ENCODE data around the gene PPIE. TPM values are rescaled to one million over a fixed set of nuclear protein-coding genes. Genes with fewer than 3 reads are reported as not detected.

PPIE gene
- polyA plus RNA-seq, 6 donors from 2014 or later = 52.8 to 118 (median 82.0) TPM

DNA sequence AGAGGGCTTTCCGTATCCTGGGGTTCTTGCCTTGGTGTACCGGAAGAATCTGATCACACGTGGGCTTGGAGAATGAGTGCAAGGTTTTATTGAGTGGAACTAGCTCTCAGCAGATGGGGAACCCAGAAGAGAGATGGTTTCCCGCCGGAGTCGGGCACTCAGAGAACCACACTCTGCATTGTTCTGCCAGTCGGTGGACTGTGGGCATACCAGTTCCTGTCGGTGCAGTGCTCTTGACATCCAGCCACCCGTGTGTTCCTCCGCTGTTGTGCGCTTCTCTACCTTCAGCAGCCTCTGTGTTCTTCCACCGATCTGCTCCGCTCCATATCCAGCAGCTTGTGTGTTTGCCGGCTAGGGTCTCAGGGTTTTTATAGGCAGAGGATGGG, 10.8 kb upstream of the PPIE start:
- Mint-ChIP-seq H3K36me3 (no peaks in the 10 kb centered on the region), H3K9me3 (no peaks in the 10 kb centered on the region), H3K27ac (no peak overlapping the region), H3K27me3 (peaks cover 60 to 76% (median 72%) of the 10 kb centered on the region in 3 donors), H3K4me3 (peak overlapping the region in 3 of 8 donors; percentile 6 to 80 (median 40)), H3K4me1 (no peaks in the 10 kb centered on the region)
- ATAC-seq (ENCODE audit: low read depth in 2 of 2) = peak in 1 of 2 donors; percentile 30
- no peak for DNase-seq

DNA sequence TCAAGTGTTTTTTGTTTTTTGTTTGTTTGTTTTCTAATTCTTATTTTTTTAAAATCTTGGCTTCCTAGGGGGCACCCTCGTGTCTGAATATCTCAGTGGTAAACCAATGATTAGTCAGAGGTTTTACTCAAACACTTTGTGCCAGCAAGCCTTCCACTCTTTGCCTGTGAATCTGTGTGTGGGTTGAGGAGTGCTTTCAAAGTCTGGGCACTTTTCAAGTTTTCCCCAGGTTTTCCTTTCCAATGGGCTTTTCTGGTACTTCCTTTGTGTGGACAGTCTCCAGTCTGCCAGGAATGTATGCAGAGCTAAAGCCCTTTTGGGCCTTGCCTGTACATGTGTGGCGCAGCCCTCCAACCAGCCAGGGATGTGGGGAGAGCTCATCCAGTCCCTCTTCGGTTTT, 9.7 kb upstream of the PPIE start:
- H3K36me3 Mint-ChIP-seq = no peaks in the 10 kb centered on the region
- no peak for ATAC-seq (ENCODE audit: low read depth in 2 of 2)
- no peaks in the 10 kb centered on the region for H3K9me3 Mint-ChIP-seq
- H3K27ac Mint-ChIP-seq = no peak overlapping the region
- no peak overlapping the region for H3K4me3 Mint-ChIP-seq
- H3K27me3 Mint-ChIP-seq = peaks cover 69 to 86% (median 82%) of the 10 kb centered on the region in 3 donors
- H3K4me1 Mint-ChIP-seq = no peaks in the 10 kb centered on the region
- DNase-seq = no peak

DNA sequence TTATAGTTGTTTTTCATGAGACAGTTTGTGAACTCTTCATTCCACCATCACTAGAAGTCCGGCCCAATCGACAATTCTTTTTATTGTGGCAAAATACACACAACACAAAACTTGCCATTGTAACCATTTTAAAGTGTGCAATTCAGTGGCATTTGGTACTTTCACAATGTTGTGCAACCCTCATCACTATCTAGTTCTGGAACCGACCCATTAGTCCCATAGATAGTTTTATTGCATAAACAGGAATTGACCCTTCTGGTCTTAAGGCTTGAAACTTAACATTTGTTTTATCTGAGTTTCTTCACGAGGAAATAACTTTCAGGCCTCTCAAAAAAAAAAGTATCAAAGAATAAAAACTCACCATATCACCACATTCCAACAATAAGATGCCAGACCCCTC, 8.8 kb upstream of the PPIE start:
- peaks cover 69 to 86% (median 81%) of the 10 kb centered on the region in 3 donors for H3K27me3 Mint-ChIP-seq
- H3K4me3 Mint-ChIP-seq = no peak overlapping the region
- H3K9me3 Mint-ChIP-seq = no peaks in the 10 kb centered on the region
- no peaks in the 10 kb centered on the region for H3K36me3 Mint-ChIP-seq
- H3K27ac Mint-ChIP-seq = no peak overlapping the region
- DNase-seq (no peak), ATAC-seq (ENCODE audit: low read depth in 2 of 2) (no peak)
- H3K4me1 Mint-ChIP-seq = no peaks in the 10 kb centered on the region

DNA sequence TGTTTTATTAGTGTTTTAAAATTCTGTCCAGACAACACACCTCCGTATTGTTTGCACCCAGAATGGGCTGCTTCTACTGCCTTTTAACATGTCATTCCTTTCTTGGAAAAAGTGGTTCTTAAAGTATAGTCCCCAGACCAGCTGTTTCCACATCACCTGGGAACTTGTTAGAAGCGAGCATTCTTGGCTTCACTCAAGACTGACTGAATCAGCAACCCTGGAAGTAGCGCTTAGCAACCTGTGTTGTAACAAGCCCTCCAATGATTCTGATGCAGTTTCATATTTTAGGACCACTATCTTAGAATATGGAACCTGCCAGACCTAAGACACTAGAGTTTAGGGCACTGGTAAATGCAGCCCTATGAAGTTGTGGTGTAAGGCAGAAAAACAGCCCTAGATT, 6.0 kb upstream of the PPIE start:
- no peak overlapping the region for H3K4me3 Mint-ChIP-seq
- peaks cover 65 to 89% (median 76%) of the 10 kb centered on the region in 3 donors for H3K27me3 Mint-ChIP-seq
- ATAC-seq (ENCODE audit: low read depth in 2 of 2) (no peak), DNase-seq (no peak)
- H3K4me1 Mint-ChIP-seq = peaks cover 0 to 5% (median 4%) of the 10 kb centered on the region in 3 donors
- peaks cover 0 to 18% of the 10 kb centered on the region in 2 donors for H3K36me3 Mint-ChIP-seq
- no peak overlapping the region for H3K27ac Mint-ChIP-seq
- peaks cover 0 to 12% (median 0%) of the 10 kb centered on the region in 7 donors for H3K9me3 Mint-ChIP-seq

DNA sequence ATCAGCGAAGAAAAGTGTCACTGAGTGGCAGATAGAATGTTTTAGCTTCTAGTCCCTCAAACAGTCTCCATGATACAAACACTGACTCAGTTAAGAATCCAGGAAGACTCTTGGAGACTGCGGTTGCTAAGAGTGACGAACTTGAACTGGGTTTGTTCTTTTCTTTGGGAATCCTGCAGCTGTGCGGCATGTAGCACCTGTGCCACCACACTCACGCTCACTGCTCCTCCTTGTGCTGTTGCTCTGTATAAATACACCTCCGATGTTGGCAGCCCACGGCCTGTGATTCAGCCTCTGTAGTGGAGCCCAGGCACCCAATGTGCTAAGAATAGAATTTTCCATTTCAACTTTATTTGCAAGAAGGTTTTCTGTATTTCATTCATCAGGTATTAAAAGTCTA, 5.5 kb upstream of the PPIE start:
- DNase-seq (no peak), ATAC-seq (ENCODE audit: low read depth in 2 of 2) (no peak)
- peaks cover 0 to 8% (median 4%) of the 10 kb centered on the region in 3 donors for H3K4me1 Mint-ChIP-seq
- peaks cover 0 to 13% (median 0%) of the 10 kb centered on the region in 7 donors for H3K9me3 Mint-ChIP-seq
- H3K36me3 Mint-ChIP-seq = peaks cover 0 to 20% of the 10 kb centered on the region in 2 donors
- H3K27ac Mint-ChIP-seq = no peak overlapping the region
- H3K4me3 Mint-ChIP-seq = peak overlapping the region in 1 of 8 donors; percentile 31
- peaks cover 61 to 85% (median 72%) of the 10 kb centered on the region in 3 donors for H3K27me3 Mint-ChIP-seq

DNA sequence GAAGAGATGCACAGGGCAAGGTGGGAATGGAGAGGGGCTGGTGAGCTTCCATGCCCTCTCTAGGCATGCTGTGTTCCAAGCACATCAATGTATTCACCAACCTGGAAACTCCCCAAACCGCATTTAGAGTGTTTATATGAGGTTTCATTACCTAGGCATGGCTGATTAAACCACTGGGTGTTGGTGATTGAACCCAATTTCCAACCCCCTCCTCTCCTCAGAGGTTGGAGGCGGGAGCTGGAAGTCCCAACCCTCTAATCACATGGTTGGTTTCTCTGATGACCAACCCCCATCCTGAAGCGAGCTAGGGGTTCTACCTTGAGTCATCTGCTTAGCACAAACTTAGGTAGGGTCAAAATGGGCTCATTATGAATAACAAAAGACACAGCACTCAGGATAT, 3.0 kb upstream of the PPIE start:
- H3K27ac Mint-ChIP-seq = no peak overlapping the region

DNA sequence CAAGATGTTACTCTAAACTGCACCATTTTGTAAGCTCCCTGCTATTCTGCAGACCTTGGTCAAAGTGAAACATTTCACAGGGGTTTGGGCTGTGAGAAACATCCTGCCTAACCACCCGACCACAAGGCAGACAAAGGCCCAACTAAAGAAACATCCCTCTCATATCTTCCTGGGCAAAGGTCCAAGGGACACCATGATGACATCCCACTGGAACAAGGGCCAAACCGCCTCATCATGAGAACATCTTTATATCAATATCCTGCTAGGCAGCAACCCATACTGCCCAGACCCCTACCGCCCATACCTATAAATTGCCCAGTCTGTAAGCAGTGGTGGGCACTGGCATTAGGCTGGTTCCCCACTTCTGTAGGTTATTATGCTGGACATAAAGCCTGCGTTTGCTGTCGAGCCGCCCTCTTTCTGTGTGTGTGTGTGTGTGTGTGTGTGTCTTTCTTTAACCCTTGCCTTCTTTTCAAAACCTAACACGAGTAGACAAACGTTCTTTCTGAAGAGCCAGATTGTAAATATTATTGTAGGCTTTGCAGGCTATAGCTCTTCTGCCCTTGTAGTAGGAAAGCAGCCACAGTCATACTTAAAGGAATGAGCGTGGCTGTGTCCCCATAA, 1.0 kb upstream of the PPIE start:
- Mint-ChIP-seq H3K27me3 (peaks cover 29 to 49% (median 45%) of the 10 kb centered on the region in 3 donors), H3K36me3 (peaks cover 4 to 24% of the 10 kb centered on the region in 2 donors), H3K4me1 (peaks cover 19 to 32% (median 21%) of the 10 kb centered on the region in 3 donors), H3K27ac (peak overlapping the region in 2 of 6 donors; percentile 33 to 73), H3K4me3 (peak overlapping the region; percentile 48 to 99 (median 83)), H3K9me3 (peaks cover 0 to 13% (median 2%) of the 10 kb centered on the region in 7 donors)
- DNase-seq = no peak
- no peak for ATAC-seq (ENCODE audit: low read depth in 2 of 2)

More for the DNA sequence above, 3.0 kb upstream of the PPIE start:
- H3K9me3 Mint-ChIP-seq = peaks cover 0 to 13% (median 2%) of the 10 kb centered on the region in 7 donors
- no peak for ATAC-seq (ENCODE audit: low read depth in 2 of 2)
- H3K4me3 Mint-ChIP-seq = peak overlapping the region in 1 of 8 donors; percentile 17
- DNase-seq = no peak
- H3K4me1 Mint-ChIP-seq = peaks cover 19 to 31% (median 21%) of the 10 kb centered on the region in 3 donors
- peaks cover 0 to 20% of the 10 kb centered on the region in 2 donors for H3K36me3 Mint-ChIP-seq
- peaks cover 37 to 59% (median 46%) of the 10 kb centered on the region in 3 donors for H3K27me3 Mint-ChIP-seq

DNA sequence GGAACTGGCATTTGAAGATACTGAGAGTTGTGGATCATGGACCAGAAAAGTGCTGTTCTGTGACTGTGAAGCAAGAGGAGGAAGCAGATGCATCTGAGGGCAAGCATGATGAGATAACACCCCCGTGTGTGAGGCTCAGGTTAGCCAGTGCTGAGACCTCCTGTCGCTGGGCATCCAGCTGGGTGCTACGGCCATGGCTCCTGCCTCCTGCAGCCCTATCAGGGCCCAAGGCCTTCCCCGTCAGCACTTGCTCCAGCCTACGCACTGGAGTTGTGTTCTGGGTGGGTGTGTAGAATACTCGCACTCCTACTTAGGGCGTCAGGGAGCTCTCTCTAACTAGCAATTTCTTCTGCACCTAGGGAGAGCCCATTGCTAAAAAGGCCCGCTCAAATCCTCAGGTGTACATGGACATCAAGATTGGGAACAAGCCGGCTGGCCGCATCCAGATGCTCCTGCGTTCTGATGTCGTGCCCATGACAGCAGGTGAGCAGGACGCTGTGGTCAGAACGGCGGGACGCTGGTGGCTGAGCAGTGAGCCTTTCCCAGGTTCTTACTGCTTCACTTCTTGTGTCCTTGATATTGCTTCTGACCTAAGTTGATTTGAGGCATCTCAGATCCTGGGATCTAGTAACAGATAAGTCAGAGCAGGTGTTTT, 6.5 kb downstream of the PPIE start:
- peaks cover 41 to 48% of the 10 kb centered on the region in 2 donors for H3K36me3 Mint-ChIP-seq
- H3K4me1 Mint-ChIP-seq = peaks cover 6 to 12% (median 11%) of the 10 kb centered on the region in 3 donors
- no peaks in the 10 kb centered on the region for H3K27me3 Mint-ChIP-seq
- no peaks in the 10 kb centered on the region for H3K9me3 Mint-ChIP-seq
- no peak overlapping the region for H3K4me3 Mint-ChIP-seq
- ATAC-seq (ENCODE audit: low read depth in 2 of 2) (no peak), DNase-seq (no peak)
- no peak overlapping the region for H3K27ac Mint-ChIP-seq

DNA sequence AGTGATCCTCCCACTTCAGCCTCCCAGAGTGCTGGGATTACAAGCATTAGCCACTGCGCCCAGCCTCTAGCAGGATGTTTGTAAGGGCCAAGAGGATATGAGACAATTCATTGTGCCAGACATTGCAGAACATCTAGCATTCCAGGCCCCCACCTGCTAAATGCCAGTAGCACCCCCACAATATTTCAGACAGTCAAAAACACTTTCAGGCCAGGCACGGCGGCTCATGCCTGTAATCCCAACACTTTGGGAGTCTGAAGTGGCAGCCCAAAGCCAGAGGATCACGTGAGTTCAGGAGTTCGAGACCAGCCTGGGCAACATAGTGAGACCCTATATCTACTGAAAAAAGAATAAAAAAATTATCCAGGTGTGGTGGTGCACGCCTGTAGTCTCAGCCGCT, 12.9 kb downstream of the PPIE start:
- no peak for ATAC-seq (ENCODE audit: low read depth in 2 of 2)
- no peaks in the 10 kb centered on the region for H3K9me3 Mint-ChIP-seq

DNA sequence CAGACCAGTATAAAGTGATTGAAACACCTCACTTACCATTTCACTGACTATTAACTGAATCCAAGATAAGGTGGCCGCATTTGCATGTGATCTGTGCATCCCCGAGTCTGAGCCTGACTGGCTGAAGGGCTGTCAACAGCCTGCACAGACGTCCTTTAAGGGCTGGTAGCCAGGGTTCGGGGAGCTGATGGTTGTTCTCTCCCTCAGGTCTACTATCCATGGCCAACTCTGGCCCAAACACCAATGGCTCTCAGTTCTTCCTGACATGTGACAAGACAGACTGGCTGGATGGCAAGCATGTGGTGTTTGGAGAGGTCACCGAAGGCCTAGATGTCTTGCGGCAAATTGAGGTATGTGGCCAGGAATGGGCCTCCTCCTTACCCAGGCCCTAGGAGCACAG, 14.0 kb downstream of the PPIE start:
- ATAC-seq (ENCODE audit: low read depth in 2 of 2) (no peak), DNase-seq (no peak)
- Mint-ChIP-seq H3K9me3 (no peaks in the 10 kb centered on the region), H3K27ac (peak overlapping the region in 1 of 6 donors; percentile 13), H3K4me3 (no peak overlapping the region), H3K36me3 (peaks cover 43 to 45% of the 10 kb centered on the region in 2 donors), H3K4me1 (peaks cover 0 to 10% (median 0%) of the 10 kb centered on the region in 3 donors), H3K27me3 (no peaks in the 10 kb centered on the region)

More for the DNA sequence above, 12.9 kb downstream of the PPIE start:
- Mint-ChIP-seq H3K4me1 (peaks cover 0 to 10% (median 5%) of the 10 kb centered on the region in 3 donors), H3K36me3 (peaks cover 46 to 51% of the 10 kb centered on the region in 2 donors), H3K27me3 (no peaks in the 10 kb centered on the region), H3K4me3 (no peak overlapping the region), H3K27ac (no peak overlapping the region)
- DNase-seq = no peak

DNA sequence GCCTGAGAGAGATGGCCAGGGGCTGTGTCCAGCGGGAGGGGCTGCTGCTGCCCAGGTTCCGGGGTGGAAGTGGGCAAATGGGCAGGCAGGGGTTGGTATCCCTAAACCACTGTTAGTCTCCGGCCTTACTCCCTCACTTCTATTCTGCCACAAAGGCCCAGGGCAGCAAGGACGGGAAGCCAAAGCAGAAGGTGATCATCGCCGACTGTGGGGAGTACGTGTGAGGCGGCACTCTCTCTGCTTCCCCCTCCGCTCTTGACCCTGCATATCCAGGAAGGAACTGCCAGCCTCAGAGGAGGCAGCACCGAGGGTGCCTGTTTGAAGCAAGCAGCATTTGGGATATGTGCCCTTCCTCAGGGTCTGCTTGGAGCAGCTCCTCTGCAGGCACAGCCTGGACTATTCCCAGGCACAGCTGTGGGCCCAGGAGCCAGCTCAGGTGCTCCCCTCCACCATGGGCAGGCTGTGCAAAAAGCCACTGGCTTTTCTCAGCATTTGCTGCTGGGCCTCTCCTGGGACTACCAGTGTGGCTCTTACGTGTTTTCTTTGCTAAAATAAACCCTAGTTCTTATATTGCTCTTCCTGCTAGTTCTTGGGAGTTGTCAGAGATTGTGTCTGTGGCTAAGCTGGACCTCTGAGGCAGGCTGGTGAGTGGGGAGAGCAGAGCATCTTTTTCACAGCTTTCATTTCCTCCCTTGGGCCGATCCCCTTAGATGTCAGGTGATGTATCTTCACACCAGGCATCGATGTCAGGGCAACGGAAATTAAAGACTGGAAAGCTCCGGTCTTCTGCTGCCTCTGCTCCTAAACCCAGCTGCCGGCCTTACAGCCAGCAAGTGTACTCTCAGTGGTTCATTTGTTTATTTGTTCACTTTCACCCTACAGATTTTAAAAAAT, 14.7 kb downstream of the PPIE start:
- Mint-ChIP-seq H3K9me3 (no peaks in the 10 kb centered on the region), H3K27me3 (no peaks in the 10 kb centered on the region), H3K4me1 (peaks cover 0 to 10% (median 0%) of the 10 kb centered on the region in 3 donors), H3K27ac (peak overlapping the region in 1 of 6 donors; percentile 58), H3K4me3 (no peak overlapping the region), H3K36me3 (peaks cover 43 to 45% of the 10 kb centered on the region in 2 donors)
- DNase-seq (no peak), ATAC-seq (ENCODE audit: low read depth in 2 of 2) (no peak)

DNA sequence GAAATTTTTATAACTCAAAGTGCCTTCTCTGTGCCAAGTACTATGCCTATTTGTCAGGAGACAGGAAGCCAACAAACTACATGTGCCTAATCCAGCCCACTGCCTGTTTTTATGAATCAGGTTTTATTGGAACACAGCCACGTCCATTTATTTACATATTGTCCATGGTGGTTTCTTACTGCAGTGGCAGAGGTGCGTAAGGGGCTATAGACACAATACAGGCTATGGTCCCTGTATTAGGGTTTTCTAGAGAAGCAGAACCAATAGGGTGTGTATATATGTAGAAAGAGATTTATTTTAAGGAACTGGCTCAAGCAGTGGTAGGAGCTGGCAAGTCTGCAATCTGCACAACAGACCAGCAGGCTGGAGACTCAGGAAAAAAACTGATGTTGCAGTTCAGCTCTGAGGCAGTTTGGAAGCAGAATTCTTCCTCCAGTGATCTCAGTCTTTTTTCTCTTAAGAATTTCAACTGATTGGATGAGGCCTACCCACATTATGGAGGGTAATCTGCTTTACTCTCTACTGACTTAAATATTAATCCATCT, 15.4 kb downstream of the PPIE start:
- Mint-ChIP-seq H3K9me3 (no peaks in the 10 kb centered on the region), H3K4me1 (peaks cover 0 to 10% (median 0%) of the 10 kb centered on the region in 3 donors), H3K4me3 (no peak overlapping the region), H3K36me3 (peaks cover 41 to 43% of the 10 kb centered on the region in 2 donors), H3K27ac (no peak overlapping the region), H3K27me3 (no peaks in the 10 kb centered on the region)
- no peak for DNase-seq
- ATAC-seq (ENCODE audit: low read depth in 2 of 2) = no peak

All from naive B cell (primary cell).